Lung microvascular endothelial cell (primary cell): ENCODE data around the gene ENKUR. TPM values are rescaled to one million over a fixed set of nuclear protein-coding genes. Genes with fewer than 3 reads are reported as not detected.
A peak's percentile ranks its signal among the peaks of the same experiment; 100 is the strongest.

Experiments
- DNase-seq, 2 donors: peaks; one replicate each; pipeline versions ENCODE4 v3.0.0 to v3.0.0-alpha.2; 2010; ENCODE audit warnings: low read depth in 2 of 2
- total RNA-seq: library from RNA; depleted of rRNA; stranded (reverse); fragments of >200 nt; gene quantifications from 2 replicates; pipeline ENCODE4 v1.2.1, GENCODE V29; 2014

The ENKUR gene, protein sequence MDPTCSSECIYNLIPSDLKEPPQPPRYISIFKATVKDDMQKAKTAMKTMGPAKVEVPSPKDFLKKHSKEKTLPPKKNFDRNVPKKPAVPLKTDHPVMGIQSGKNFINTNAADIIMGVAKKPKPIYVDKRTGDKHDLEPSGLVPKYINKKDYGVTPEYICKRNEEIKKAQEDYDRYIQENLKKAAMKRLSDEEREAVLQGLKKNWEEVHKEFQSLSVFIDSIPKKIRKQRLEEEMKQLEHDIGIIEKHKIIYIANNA
- 0.20 and 0.44 TPM in 2 replicates for total RNA-seq

GRCh38 chr10:25015828-25016375 is at the start of gene ENKUR:
Gene ENKUR (minus strand): TSS chr10:25016158. CDS start chr10:25015936, 222 bp downstream.
- DNase-seq, result peak; percentile 91 to 95

- DNase-seq, result no peak
Observed at GRCh38 chr10:25064401-25064800, 48.4 kb upstream of the ENKUR start.

GRCh38 chr10:25063644-25064043 is 47.7 kb upstream of the ENKUR start:
- no peak for DNase-seq

- no peak for DNase-seq
Observed at GRCh38 chr10:25063157-25063556, 47.2 kb upstream of the ENKUR start.

- DNase-seq, result peak; percentile 14 to 29
Observed at GRCh38 chr10:25061711-25062449, 45.9 kb upstream of the ENKUR start.

- no peak for DNase-seq
Observed at GRCh38 chr10:25061125-25061524, 45.2 kb upstream of the ENKUR start.

DNA sequence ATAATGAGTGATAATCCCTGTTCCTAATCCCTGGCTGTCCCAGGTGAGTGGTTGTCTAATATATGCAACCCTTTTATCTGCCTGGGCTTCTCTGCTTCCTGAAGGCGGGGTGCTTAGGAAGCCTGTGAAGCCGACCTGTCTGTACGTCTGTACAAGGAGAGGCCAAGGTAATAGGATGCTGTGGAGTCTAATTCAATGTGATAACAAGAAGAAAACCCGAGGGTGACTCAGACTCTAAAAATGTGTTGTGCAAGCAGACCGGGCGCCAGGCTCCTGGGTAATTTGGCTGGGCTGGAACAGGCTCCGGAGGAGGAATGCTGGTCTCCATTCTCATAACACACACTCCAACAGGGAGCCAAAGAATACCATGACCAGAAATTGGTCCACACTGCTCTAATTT is 44.0 kb upstream of the ENKUR start:
- DNase-seq, result peak; percentile 48 to 62

GRCh38 chr10:25057886-25058285 is 41.9 kb upstream of the ENKUR start:
- DNase-seq, result no peak

DNA sequence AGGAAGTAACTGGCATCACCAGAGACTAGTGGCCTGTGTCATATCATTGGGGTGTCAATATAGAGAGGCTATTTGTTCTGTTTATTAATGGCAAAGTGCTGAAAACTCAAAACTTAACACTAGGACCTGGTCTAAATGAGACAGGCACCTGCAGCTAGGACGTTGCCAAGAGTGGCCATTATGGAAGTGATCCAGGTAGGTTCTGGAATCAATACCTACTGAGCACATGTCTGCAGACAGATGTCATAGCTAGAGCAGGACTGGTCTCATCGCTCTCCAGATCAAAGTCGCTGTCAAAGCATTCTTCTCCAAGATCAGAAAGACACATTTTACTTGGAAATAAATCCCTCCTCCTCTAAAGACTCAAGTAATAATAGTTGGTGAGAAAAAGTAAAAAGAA is 40.8 kb upstream of the ENKUR start:
- DNase-seq, result no peak

DNA sequence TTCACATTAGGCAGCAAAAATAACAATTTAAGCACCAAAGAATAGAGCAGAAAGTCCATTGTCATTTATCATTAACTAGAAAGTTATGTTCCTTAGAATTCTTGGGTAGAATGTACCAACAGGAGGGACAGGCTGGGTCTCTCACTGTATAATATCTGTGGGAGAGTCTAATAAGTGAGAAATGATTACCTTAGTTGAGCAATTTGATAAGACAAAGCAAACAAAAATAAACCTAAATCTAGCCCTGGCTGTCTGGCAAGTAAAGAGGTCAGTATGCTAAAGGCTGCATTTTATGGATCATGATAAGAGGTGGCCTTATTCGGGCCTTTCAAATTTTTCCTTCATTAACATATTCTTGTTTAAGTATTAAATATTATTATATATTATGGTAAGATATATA is 36.1 kb upstream of the ENKUR start:
- DNase-seq, result no peak

DNA sequence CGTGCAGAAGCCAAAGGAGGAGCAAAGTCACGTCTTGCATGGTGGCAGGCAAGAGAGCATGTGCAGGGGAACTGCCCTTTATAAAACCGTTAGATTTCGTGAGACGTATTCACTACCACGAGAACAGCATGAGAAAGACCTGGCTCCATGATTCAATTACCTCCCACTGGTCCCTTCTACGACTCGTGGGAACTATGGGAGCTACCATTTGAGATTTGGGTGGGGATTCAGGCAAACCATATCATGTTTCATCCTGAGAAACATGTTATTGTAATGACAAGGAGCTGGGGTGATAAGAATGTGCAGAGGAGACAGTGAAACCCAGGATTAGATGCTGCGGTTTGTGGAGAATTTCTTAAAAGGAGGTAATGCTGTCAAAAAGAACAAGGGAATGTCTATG is 34.4 kb upstream of the ENKUR start:
- DNase-seq, result no peak

GRCh38 chr10:25049966-25050365 is 34.0 kb upstream of the ENKUR start:
- no peak for DNase-seq

DNA sequence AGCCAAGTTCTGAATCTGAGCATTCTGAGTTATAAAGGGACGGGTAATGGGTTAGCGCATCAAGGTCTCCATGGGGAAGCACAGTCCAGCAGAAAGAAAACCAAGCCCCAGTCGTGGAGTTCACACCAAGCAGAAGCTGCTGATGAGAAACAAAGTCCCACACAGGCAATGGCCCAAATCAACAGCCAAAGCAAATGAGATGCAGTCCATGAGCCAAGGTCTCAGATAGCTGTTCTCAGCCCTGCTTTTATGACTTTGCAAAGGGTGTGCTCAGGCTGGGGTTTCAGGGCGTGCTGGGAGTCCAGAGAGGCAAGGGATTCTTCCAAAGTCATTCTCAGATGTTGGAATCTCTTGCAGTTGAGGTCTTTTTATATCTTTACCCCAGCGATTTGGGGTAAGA is 32.5 kb upstream of the ENKUR start:
- DNase-seq, result no peak

DNA sequence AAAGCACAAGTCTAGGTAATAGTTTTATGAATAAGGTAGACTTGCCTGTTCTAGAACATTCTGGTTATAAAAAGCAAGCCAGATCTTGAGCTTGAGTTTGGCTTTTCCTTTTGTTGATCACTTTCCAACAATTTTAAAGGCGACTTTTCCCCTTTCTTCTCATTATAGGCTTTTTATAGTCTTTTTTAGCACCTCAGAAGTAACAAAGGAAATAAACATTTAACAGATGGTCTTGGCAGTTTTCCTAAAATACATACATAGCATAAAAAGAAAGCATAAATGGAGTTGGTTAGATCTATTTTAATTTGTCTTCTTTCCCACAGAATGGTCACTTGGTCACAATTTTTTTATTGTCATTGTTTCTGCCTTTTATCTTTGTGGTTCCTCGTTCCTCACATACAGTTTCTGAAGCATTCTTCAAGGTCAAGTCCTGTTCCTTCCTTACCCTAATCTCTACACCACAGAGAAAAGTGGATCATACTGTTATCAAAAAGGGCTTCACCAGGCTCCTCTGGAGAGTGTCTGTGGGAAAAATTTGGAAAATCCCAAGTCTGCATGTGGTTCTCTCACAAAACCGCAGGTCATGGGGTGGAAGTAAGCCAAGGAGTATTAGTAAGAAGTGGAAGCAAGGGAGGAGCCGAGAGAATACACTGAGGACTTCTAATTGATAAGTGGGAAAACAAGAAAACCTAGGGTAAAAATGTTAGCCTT is 31.8 kb upstream of the ENKUR start:
- peak in 1 of 2 donors; percentile 51 for DNase-seq

DNA sequence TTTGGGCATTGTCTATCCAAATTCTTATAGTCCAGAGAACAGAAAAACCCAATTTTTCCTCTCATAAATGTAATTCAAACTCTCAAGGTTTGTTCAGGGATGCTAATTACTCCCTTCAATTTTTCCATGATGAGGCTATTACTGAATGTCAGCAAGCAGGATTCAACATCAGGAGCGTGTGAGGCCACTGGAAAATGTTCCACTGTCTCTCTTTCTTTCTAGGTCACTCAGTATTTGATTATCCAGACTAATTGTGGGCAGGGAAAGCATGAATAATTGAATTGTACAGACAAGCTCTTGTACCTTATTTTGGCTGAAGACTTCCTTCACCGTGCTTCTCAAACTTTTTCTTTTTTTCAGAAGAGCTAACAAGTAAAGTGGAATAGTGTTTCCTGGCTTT is 31.1 kb upstream of the ENKUR start:
- peak in 1 of 2 donors; percentile 52 for DNase-seq

- DNase-seq, result no peak
Observed at GRCh38 chr10:25046641-25047040, 30.7 kb upstream of the ENKUR start.

DNA sequence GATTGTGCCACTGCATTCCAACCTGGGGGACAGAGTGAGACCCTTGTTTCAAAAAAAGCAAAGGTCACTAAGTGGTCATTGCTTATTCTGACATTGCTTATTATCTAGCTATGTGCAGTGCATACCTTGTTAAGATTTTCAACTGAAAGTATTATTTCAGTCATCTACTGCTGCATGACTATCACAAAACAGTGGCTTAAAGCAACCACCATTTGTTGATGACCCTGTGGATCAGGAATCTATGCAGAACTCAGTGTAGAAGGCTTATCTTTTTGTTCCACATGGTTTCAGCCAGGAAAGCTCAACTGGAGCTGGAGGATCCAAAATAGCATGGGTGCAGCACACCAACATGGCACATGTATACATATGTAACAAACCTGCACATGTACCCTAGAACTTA is 23.6 kb upstream of the ENKUR start:
- no peak for DNase-seq

GRCh38 chr10:25038325-25038724 is 22.4 kb upstream of the ENKUR start:
- no peak for DNase-seq

DNA sequence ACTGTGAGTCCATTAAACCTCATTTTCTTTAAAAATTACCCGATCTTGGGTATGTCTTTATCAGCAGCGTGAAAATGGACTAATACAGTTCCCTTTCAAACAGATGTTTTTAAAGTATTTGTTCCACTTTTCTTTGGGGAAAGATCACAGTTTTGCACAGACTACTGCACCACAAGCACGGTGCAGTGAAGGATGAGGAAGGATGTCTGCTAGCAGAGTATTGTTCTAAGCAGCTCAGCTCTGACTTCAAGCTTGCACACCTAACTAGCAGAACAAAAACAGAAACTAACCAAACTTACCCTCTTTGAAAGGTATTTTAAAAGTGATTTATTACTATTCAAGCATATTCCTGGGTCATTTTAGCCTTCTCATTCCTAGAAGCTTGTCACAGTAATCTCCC is 20.4 kb upstream of the ENKUR start:
- DNase-seq, result no peak

DNA sequence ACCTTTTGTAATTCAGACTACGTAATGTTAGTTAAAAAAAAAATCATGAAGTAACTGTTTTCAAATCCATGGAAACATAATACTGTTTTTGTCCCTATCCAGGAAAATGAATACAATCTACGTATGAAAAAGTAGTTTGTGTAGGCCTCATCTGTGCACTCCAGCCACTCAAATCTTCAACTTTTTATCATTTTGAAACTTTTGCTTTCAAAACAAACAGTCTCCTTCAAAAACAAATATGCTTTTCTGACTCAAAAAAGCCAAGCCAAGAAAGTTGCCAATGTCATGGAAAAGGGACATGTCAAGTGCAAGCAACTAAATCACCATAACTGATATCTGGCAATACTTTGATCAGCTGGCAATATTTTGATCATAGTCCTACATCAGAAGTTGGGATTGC is 13.6 kb upstream of the ENKUR start:
- DNase-seq, result no peak

DNA sequence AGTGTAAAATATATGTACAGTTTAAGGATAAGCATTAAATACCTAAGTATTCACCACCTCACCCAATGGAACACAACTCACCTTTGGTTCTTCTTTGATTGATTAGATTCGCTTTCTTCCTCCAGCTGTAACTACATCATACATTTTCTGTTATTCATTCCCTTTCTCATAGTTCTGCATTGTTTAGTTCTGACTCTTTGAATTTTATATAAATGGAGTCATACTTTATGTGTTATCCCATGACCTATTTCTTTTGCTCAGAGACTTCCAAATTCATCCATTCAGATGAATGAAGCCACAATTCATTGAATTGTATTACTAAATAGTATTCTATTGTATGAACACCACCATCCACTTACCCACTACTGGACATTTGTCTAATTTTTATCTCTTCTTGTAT is 12.8 kb upstream of the ENKUR start:
- DNase-seq, result no peak

DNA sequence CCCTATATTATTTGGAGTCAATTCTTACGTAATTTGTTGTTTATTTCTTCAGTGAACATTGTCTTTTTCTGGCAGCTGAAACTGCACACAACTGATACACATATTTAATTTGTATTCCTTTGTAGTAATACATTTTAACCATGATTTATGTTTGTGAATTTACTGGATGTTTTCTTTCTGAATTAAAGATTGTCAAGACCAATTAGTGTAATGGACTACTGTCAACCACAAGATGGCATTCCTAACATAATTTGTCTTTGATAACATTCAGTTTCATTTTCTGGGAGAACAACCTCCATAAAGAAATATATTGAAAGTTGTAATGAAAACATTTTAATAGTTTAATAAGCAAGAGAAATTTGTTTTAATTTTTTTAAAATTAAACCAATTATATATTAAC is 10.5 kb upstream of the ENKUR start:
- peak; percentile 54 to 69 for DNase-seq
